HL-60 (cell line): ENCODE results near the gene RANBP9.

Source experiments
- DNase-seq, 2 experiments: peaks; one replicate each; pipeline ENCODE4 v3.0.0-alpha.2; 2010 to 2020; ENCODE audit warnings: low read depth in 1 of 2, low spot score in 1 of 2
- H3K27ac ChIP-seq: fragments of 250-450 bp; sonication (Bioruptor Pico); replicated peaks from 2 replicates; pipeline ENCODE4 v1.5.1; 2020; ENCODE audit warnings: mild to moderate bottlenecking, moderate library complexity
- H3K27me3 ChIP-seq: fragments of 250-450 bp; sonication (Bioruptor Pico); 2 replicates; pipeline ENCODE4 v1.5.1; 2021; ENCODE audit warnings: mild to moderate bottlenecking, moderate library complexity; ENCODE audit not compliant: insufficient read depth, poor library complexity, severe bottlenecking
- H3K4me3 ChIP-seq: replicated peaks from 2 replicates; pipeline ENCODE4 v1.5.1; 2011; ENCODE audit warnings: mild to moderate bottlenecking, control low read depth, low read length; ENCODE audit not compliant: insufficient read depth
- CTCF ChIP-seq: IDR thresholded peaks from one replicate; pipeline ENCODE4 v1.5.1; 2011; ENCODE audit warnings: low read length, control low read depth, inconsistent platforms; ENCODE audit not compliant: insufficient read depth
- GABPA ChIP-seq: IDR thresholded peaks from 2 replicates; pipeline ENCODE4 v1.6.1; 2012; ENCODE audit warnings: low read depth
- POLR2AphosphoS5 ChIP-seq: IDR thresholded peaks from 2 replicates; pipeline ENCODE4 v1.6.1; 2012; ENCODE audit warnings: low read depth
- REST ChIP-seq: IDR thresholded peaks from 2 replicates; pipeline ENCODE4 v1.6.1; 2012; ENCODE audit warnings: low read depth; ENCODE audit not compliant: insufficient replicate concordance
- SPI1 ChIP-seq: IDR thresholded peaks from 2 replicates; pipeline ENCODE4 v1.6.1; 2012; ENCODE audit warnings: low read depth, mild to moderate bottlenecking, borderline replicate concordance

The RANBP9 gene

GRCh38 chr6:13669476-13669875, 42.2 kb downstream of the RANBP9 start:
- Histone ChIP-seq H3K27me3 (no peaks in the 10 kb centered on the region), H3K27ac (no peak overlapping the region), H3K4me3 (no peak overlapping the region)
- DNase-seq: no peak
- no peak for TF ChIP-seq CTCF
- no peak for TF ChIP-seq GABPA
- TF ChIP-seq SPI1: no peak
- no peak for TF ChIP-seq POLR2AphosphoS5
- no peak for TF ChIP-seq REST

- H3K27ac ChIP-seq: no peak overlapping the region
- TF ChIP-seq GABPA: no peak
- no peak for TF ChIP-seq POLR2AphosphoS5
- TF ChIP-seq REST: no peak
- TF ChIP-seq SPI1: no peak
- H3K27me3 ChIP-seq: no peaks in the 10 kb centered on the region
- no peak overlapping the region for H3K4me3 ChIP-seq
- DNase-seq: no peak
These were observed 43.2 kb downstream of the RANBP9 start for GRCh38 chr6:13668291-13668928.

- no peak for TF ChIP-seq GABPA
- no peak for TF ChIP-seq SPI1
- no peak for TF ChIP-seq POLR2AphosphoS5
- TF ChIP-seq CTCF: no peak
- TF ChIP-seq REST: no peak
- no peak overlapping the region for H3K4me3 ChIP-seq
- no peak overlapping the region for H3K27ac ChIP-seq
- no peak for DNase-seq
- H3K27me3 ChIP-seq: no peaks in the 10 kb centered on the region
These were observed 44.0 kb downstream of the RANBP9 start for GRCh38 chr6:13667655-13668054.
